H1 (cell line): ENCODE data around the gene SLC4A7. TPM values are rescaled to one million over a fixed set of nuclear protein-coding genes. Genes with fewer than 3 reads are reported as not detected.

Source experiments
- ATF2 ChIP-seq: IDR thresholded peaks from 2 replicates; pipeline ENCODE4 v1.6.1; 2012; ENCODE audit warnings: low read length, inconsistent platforms
- CHD7 ChIP-seq: fragments of 300-600 bp; sonication (generic); IDR thresholded peaks from 2 replicates; pipeline ENCODE4 v1.7.1; 2012; ENCODE audit warnings: low read length, moderate library complexity, mild to moderate bottlenecking, inconsistent platforms; ENCODE audit not compliant: insufficient replicate concordance
- EZH2 ChIP-seq: fragments of 200-600 bp; sonication (generic); IDR thresholded peaks from 2 replicates; pipeline ENCODE4 v1.7.1; 2012; ENCODE audit warnings: low read depth, mild to moderate bottlenecking, moderate library complexity, low read length, inconsistent platforms; ENCODE audit not compliant: severe bottlenecking
- JUN ChIP-seq: IDR thresholded peaks from 2 replicates; pipeline ENCODE4 v1.6.1; 2011; ENCODE audit warnings: low read depth, mild to moderate bottlenecking, improper control_type of control experiment, low read length
- JUND ChIP-seq: IDR thresholded peaks from 2 replicates; pipeline ENCODE4 v1.6.1; 2011; ENCODE audit warnings: mild to moderate bottlenecking, improper control_type of control experiment, low read length
- KDM1A ChIP-seq: fragments of 200-600, 300-600 bp; sonication (generic); IDR thresholded peaks from 2 replicates; pipeline ENCODE4 v1.7.1; 2016; ENCODE audit warnings: mild to moderate bottlenecking, low read length, borderline replicate concordance
- KDM4A ChIP-seq: IDR thresholded peaks from one replicate; pipeline ENCODE4 v1.7.1; 2012; ENCODE audit warnings: low read depth, mild to moderate bottlenecking, moderate library complexity, low read length, inconsistent platforms; ENCODE audit not compliant: severe bottlenecking
- NRF1 ChIP-seq: IDR thresholded peaks from 2 replicates; pipeline ENCODE4 v1.6.1; 2011; ENCODE audit warnings: mild to moderate bottlenecking, low read depth, low read length, improper control_type of control experiment
- TAF7 ChIP-seq: optimal IDR thresholded peaks from 2 replicates; pipeline ENCODE3; 2011; ENCODE audit warnings: low read depth, mild to moderate bottlenecking, inconsistent platforms, low read length, moderate library complexity, borderline replicate concordance
- TBP ChIP-seq: IDR thresholded peaks from 2 replicates; pipeline ENCODE4 v1.6.1; 2011; ENCODE audit warnings: low read depth, low read length, improper control_type of control experiment
- polyA plus RNA-seq, 7 experiments: library from polyadenylated mRNA; depleted of rRNA in 3 of 7; stranded (reverse) in 5 of 7; unstranded in 2 of 7; fragments of >200 nt in 5 of 7; fragments of 200-250 nt in 2 of 7; gene quantifications; 1 replicate in 5 of 7; 2 replicates in 1 of 7; 4 replicates in 1 of 7; pipeline versions ENCODE4 v1.2.1 to v1.2.3, GENCODE V29; 2011 to 2013; ENCODE audit warnings: missing spikeins in 2 of 7, mixed read lengths in 2 of 7
- total RNA-seq: library from RNA; stranded (reverse); fragmentation: NEBNext Ultra II Directional; extraction: Animal tissue kit (Norgen Biotek cat#: 25700); gene quantifications from 2 replicates; pipeline ENCODE4 v1.2.1, GENCODE V29; 2021

SLC4A7 gene
- total and polyA plus RNA-seq, 2 of the 8 experiments (the other 6 are each of a cell fraction or from before 2014, with no cell fraction given), result 14.9 to 70.5 TPM

GRCh38 chr3:27454461-27454860 is 29.7 kb downstream of the SLC4A7 start (continued):
- TF ChIP-seq CHD7, result no peak
- no peak for TF ChIP-seq TBP
- TF ChIP-seq EZH2, result no peak
- TF ChIP-seq TAF7, result no peak
- no peak for TF ChIP-seq NRF1
- TF ChIP-seq JUND, result no peak
- no peak for TF ChIP-seq JUN
- TF ChIP-seq ATF2, result no peak
- TF ChIP-seq KDM4A, result no peak
- TF ChIP-seq KDM1A, result no peak
